ENCODE results near the gene SLC5A11. TPM values are rescaled to one million over a fixed set of nuclear protein-coding genes. Genes with fewer than 3 reads are reported as not detected.
"Not testable (repeated sequence)": the region's sequence is repeated elsewhere in the genome, so short reads cannot be mapped to it uniquely, and the experiment has no call there.

The SLC5A11 gene
- total RNA-seq, 4 donors from 2014 or later: 6.8 TPM; not detected in 3

- Histone ChIP-seq H3K27me3 (no peaks in the 10 kb centered on the region), H3K9me3 (no peaks in the 10 kb centered on the region), H3K4me1 (peaks cover 4 to 19% (median 13%) of the 10 kb centered on the region in 4 donors), H3K36me3 (no peaks in the 10 kb centered on the region), H3K27ac (no peak overlapping the region), H3K4me3 (no peak overlapping the region)
- no peak for DNase-seq
- intact Hi-C loops (cut with DNase I; ENCODE audit: low total_unique reads) (no loop called here), in situ Hi-C loops (cut with MboI; ENCODE audit: low pct_ligation_motif_present in 1 of 4, low pct_unique_long_range_greater_than_20kb in 1 of 4, low sequenced_read_pairs in 3 of 4) (no loop called here)
- WGBS, 2 donors (ENCODE audit: low coverage in 1 of 2): 53 to 82% methylated on average over 3 to 7 of the region's 7 CpGs
- TF ChIP-seq POLR2A (IDR thresholded peaks at IDR 0.05): no peak
- TF ChIP-seq EP300 (IDR thresholded peaks at IDR 0.05; ENCODE audit: low read depth): no peak
- TF ChIP-seq POLR2AphosphoS5 (IDR thresholded peaks at IDR 0.05): no peak
- TF ChIP-seq CTCF (IDR thresholded peaks at IDR 0.05): no peak
Observed at GRCh38 chr16:24839347-24839972, 6.3 kb upstream of the SLC5A11 start.

- in situ Hi-C loops (cut with MboI; ENCODE audit: low pct_ligation_motif_present in 1 of 4, low pct_unique_long_range_greater_than_20kb in 1 of 4, low sequenced_read_pairs in 3 of 4) (no loop called here), intact Hi-C loops (cut with DNase I; ENCODE audit: low total_unique reads) (no loop called here)
- H3K27me3 ChIP-seq: no peaks in the 10 kb centered on the region
- no peaks in the 10 kb centered on the region for H3K9me3 ChIP-seq
- DNase-seq: no peak
- peaks cover 4 to 15% (median 13%) of the 10 kb centered on the region in 4 donors for H3K4me1 ChIP-seq
- TF ChIP-seq CTCF (IDR thresholded peaks at IDR 0.05) (no peak), POLR2A (IDR thresholded peaks at IDR 0.05) (no peak)
- no peak overlapping the region for H3K27ac ChIP-seq
- no peaks in the 10 kb centered on the region for H3K36me3 ChIP-seq
- H3K4me3 ChIP-seq: no peak overlapping the region
Observed at GRCh38 chr16:24841291-24841690, 4.5 kb upstream of the SLC5A11 start.

GRCh38 chr16:24844101-24845030 lies 1.4 kb upstream of the SLC5A11 start:
- peak; percentile 36 for DNase-seq
- no peak overlapping the region for H3K27ac ChIP-seq
- H3K9me3 ChIP-seq: no peaks in the 10 kb centered on the region
- no peak for TF ChIP-seq EP300 (IDR thresholded peaks at IDR 0.05; ENCODE audit: low read depth)
- TF ChIP-seq POLR2AphosphoS5 (IDR thresholded peaks at IDR 0.05): no peak
- TF ChIP-seq CTCF (IDR thresholded peaks at IDR 0.05): no peak
- no peak for TF ChIP-seq POLR2A (IDR thresholded peaks at IDR 0.05)
- peaks cover 0 to 8% (median 3%) of the 10 kb centered on the region in 4 donors for H3K4me1 ChIP-seq
- no peaks in the 10 kb centered on the region for H3K27me3 ChIP-seq
- WGBS, 2 donors (ENCODE audit: low coverage in 1 of 2): 83 to 96% methylated on average over 5 to 17 of the region's 17 CpGs
- no peaks in the 10 kb centered on the region for H3K36me3 ChIP-seq
- H3K4me3 ChIP-seq: no peak overlapping the region
- intact Hi-C loops (cut with DNase I; ENCODE audit: low total_unique reads): no loop called here
- in situ Hi-C loops (cut with MboI; ENCODE audit: low pct_ligation_motif_present in 1 of 4, low pct_unique_long_range_greater_than_20kb in 1 of 4, low sequenced_read_pairs in 3 of 4): no loop called here

GRCh38 chr16:24845031-24845365 lies 765 bp upstream of the SLC5A11 start:
- H3K27ac ChIP-seq; H3K4me3 ChIP-seq; H3K4me1 ChIP-seq; intact Hi-C loops (cut with DNase I; ENCODE audit: low total_unique reads); H3K27me3 ChIP-seq; in situ Hi-C loops (cut with MboI; ENCODE audit: low pct_ligation_motif_present in 1 of 4, low pct_unique_long_range_greater_than_20kb in 1 of 4, low sequenced_read_pairs in 3 of 4); H3K9me3 ChIP-seq; H3K36me3 ChIP-seq; DNase-seq: not testable (repeated sequence)
- WGBS, 2 donors (ENCODE audit: low coverage in 1 of 2): 98% methylated on average over 2 of the region's 2 CpGs; no CpG with 5 or more reads in 1 of the 2 donors
